A549 (cell line): ENCODE data around the gene FOXRED1. TPM values are rescaled to one million over a fixed set of nuclear protein-coding genes. Genes with fewer than 3 reads are reported as not detected.
A peak's percentile ranks its signal among the peaks of the same experiment; 100 is the strongest.

Source experiments
- ATAC-seq, 2 experiments: fragments of 200-7000 bp in 1 of 2; fragments of >200 bp in 1 of 2; cut with Nextera tagmentation in 1 of 2; cut with Tn5 transposase in 1 of 2; 3 replicates each; pipeline versions ENCODE4 v1.8.0 to v1.9.1; 2018 to 2020; ENCODE audit warnings: mild to moderate bottlenecking in 1 of 2, moderate library complexity in 1 of 2
- CTCF ChIA-PET: fragments of 300-600 bp; sonication (Branson Sonifier 250); formaldehyde crosslinking; extraction: SDS; loops from one replicate; lab custom pipeline; 2021; ENCODE audit warnings: antibody characterized with exemption, inconsistent platforms; lab: Yijun Ruan, JAX
- POLR2A ChIA-PET: fragments of 350-600 bp; formaldehyde crosslinking; extraction: SDS; loops from one replicate; lab custom pipeline; 2021; ENCODE audit warnings: antibody characterized with exemption, inconsistent platforms; lab: Yijun Ruan, JAX
- DNase-seq, 2 experiments: peaks; one replicate each; pipeline versions ENCODE4 v3.0.0 to v3.0.0-alpha.2; 2011 to 2016; ENCODE audit warnings: low read depth in 1 of 2, low spot score in 1 of 2
- FAIRE-seq: peaks from 2 replicates; lab custom pipeline; 2011; peaks lifted over from hg19 to GRCh38; lab: Jason Lieb, UNC
- H3K27ac ChIP-seq, 2 experiments: fragments of >200 bp; sonication (Bioruptor Twin); formaldehyde crosslinking; 3 replicates each; pipeline ENCODE4 v1.5.1; 2016 to 2017
- H3K4me1 ChIP-seq: fragments of >200 bp; sonication (Bioruptor Twin); formaldehyde crosslinking; 3 replicates; pipeline ENCODE4 v1.6.1; 2016
- H3K4me2 ChIP-seq: fragments of >200 bp; sonication (Bioruptor Twin); formaldehyde crosslinking; 3 replicates; pipeline ENCODE4 v1.6.1; 2016
- H3K4me3 ChIP-seq: fragments of >200 bp; sonication (Bioruptor Twin); formaldehyde crosslinking; 3 replicates; pipeline ENCODE4 v1.5.1; 2016
- H3K9me3 ChIP-seq: fragments of >200 bp; sonication (Bioruptor Twin); formaldehyde crosslinking; 3 replicates; pipeline ENCODE4 v1.6.1; 2016
- BHLHE40 ChIP-seq: IDR thresholded peaks from 2 replicates; pipeline ENCODE4 v1.6.1; 2012; ENCODE audit warnings: low read depth, low read length, inconsistent platforms
- EHF ChIP-seq: fragments of 250-450 bp; sonication (Bioruptor Pico); IDR thresholded peaks from 2 replicates; pipeline ENCODE4 v1.5.0; 2020; ENCODE audit warnings: mild to moderate bottlenecking
- EP300 ChIP-seq, 2 experiments: fragments of >200 bp; sonication (Bioruptor Twin); formaldehyde crosslinking; IDR thresholded peaks; 2 replicates in 1 of 2; 3 replicates in 1 of 2; pipeline ENCODE4 v1.6.1; 2016 to 2017
- ESRRA ChIP-seq: fragments of 150-350 bp; IDR thresholded peaks from 2 replicates; pipeline ENCODE4 v1.6.1; 2014; ENCODE audit warnings: mild to moderate bottlenecking, low read length, borderline replicate concordance
- GATA3 ChIP-seq: IDR thresholded peaks from 2 replicates; pipeline ENCODE4 v1.6.1; 2012; ENCODE audit warnings: borderline replicate concordance
- JUNB ChIP-seq: fragments of >200 bp; sonication (Bioruptor Twin); formaldehyde crosslinking; IDR thresholded peaks from 2 replicates; pipeline ENCODE4 v1.6.1; 2016
- MAZ ChIP-seq: fragments of 150-350 bp; IDR thresholded peaks from 2 replicates; pipeline ENCODE4 v1.6.1; 2014; ENCODE audit warnings: antibody characterized with exemption, low read depth, low read length, borderline replicate concordance
- NPAS2 ChIP-seq: fragments of 250-450 bp; sonication (Bioruptor Pico); IDR thresholded peaks from 2 replicates; pipeline ENCODE4 v1.8.0; 2022; ENCODE audit warnings: mild to moderate bottlenecking, moderate library complexity, borderline replicate concordance
- NR3C1 ChIP-seq: fragments of >200 bp; sonication (Bioruptor Twin); formaldehyde crosslinking; IDR thresholded peaks from 3 replicates; pipeline ENCODE4 v1.6.1; 2017
- PHF8 ChIP-seq: fragments of 200-600 bp; sonication (generic); IDR thresholded peaks from 2 replicates; pipeline ENCODE4 v1.6.1; 2016; ENCODE audit warnings: low read depth, mild to moderate bottlenecking, antibody characterized with exemption, moderate library complexity, borderline replicate concordance
- POLR2AphosphoS2 ChIP-seq: conservative IDR thresholded peaks from 2 replicates; pipeline ENCODE4 v1.6.1; 2012; ENCODE audit warnings: low read length, improper control_type of control experiment, inconsistent platforms
- RAD21 ChIP-seq, 2 experiments: fragments of >200 bp in 1 of 2; sonication (Bioruptor Twin) in 1 of 2; formaldehyde crosslinking in 1 of 2; IDR thresholded peaks in 1 of 2; conservative IDR thresholded peaks in 1 of 2; 2 replicates in 1 of 2; 3 replicates in 1 of 2; pipeline ENCODE4 v1.6.1; 2012 to 2018; ENCODE audit warnings: inconsistent platforms in 1 of 2
- RFX5 ChIP-seq: fragments of 450-650 bp; IDR thresholded peaks from 2 replicates; pipeline ENCODE4 v1.7.1; 2014; ENCODE audit warnings: antibody characterized with exemption, mild to moderate bottlenecking, moderate library complexity
- RNF2 ChIP-seq: fragments of 200-600 bp; sonication (generic); IDR thresholded peaks from 2 replicates; pipeline ENCODE4 v1.6.1; 2016; ENCODE audit warnings: low read depth, mild to moderate bottlenecking, antibody characterized with exemption, moderate library complexity, borderline replicate concordance
- ZFP36 ChIP-seq: fragments of 450-650 bp; IDR thresholded peaks from 2 replicates; pipeline ENCODE4 v1.6.1; 2014; ENCODE audit warnings: borderline replicate concordance; ENCODE audit not compliant: partially characterized antibody
- WGBS: methylation state at CpG from one replicate; pipeline ENCODE4 v1.1.6; 2017; ENCODE audit errors: missing lambda C conversion rate; 5-methylcytosine and 5-hydroxymethylcytosine counted together
- polyA plus RNA-seq, 4 experiments: library from polyadenylated mRNA; depleted of rRNA in 3 of 4; stranded (reverse); fragments of >200 nt; fragmentation: RNase III in 1 of 4; extraction: RNeasy Plus Mini Kit Qiagen cat#74134 plus additional on column Dnase treatment in 1 of 4; gene quantifications; 2 replicates in 3 of 4; 3 replicates in 1 of 4; pipeline ENCODE4 v1.2.3, GENCODE V29; 2011 to 2017
- TF ChIP-seq, protein P1 (sequence below): IDR thresholded peaks from 2 replicates; pipeline ENCODE4 v1.6.1; 2012; ENCODE audit warnings: low read depth, borderline replicate concordance
- TF ChIP-seq, protein P2 (sequence below): fragments of 200-600 bp; sonication (generic); IDR thresholded peaks from 2 replicates; pipeline ENCODE4 v1.6.1; 2016; ENCODE audit warnings: antibody characterized with exemption, mild to moderate bottlenecking, moderate library complexity
- TF ChIP-seq, protein P3 (sequence below): fragments of 150-350 bp; IDR thresholded peaks from 2 replicates; pipeline ENCODE4 v1.6.1; 2014; ENCODE audit warnings: low read depth, mild to moderate bottlenecking, low read length

The FOXRED1 gene
- polyA plus RNA-seq, 2 of the 4 experiments (the other 2 are of a cell fraction), result 22.7 to 28.9 TPM

DNA sequence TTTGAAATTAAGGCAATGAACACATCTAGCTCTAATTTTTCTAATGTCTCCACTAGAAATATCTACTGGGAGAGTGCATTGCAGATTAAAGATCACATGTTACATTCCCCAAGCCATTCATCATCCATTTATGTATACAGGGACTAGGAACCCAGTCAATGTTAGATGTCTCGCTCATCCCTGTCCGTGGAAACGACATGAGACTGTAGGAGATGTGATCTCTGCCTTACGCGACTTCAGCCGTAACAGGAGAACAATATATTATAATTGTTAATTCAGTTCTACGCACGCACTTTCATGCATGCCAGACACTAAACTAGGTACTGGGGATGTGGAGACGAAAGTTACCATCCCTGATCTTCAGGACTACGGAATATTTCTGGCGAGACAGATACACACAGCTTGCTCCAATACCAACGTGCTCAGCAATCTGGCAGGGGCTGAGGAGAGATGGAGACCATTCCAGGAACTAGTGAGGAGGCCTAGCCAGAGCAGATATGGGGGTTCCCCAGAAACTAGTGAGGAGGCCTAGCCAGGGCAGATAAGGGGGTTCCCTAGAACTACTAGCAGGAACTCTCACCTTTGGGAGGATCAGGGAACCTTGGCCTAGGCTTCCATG lies 35.6 kb downstream of the FOXRED1 start:
- DNase-seq (no peak), FAIRE-seq (no peak)
- POLR2A ChIA-PET, result interaction anchor here (0.9 to 1.0 kb wide), 2 partner anchors 22 to 49 kb away, joined by 3 to 5 read pairs; no protein-coding TSS in a partner anchor

DNA sequence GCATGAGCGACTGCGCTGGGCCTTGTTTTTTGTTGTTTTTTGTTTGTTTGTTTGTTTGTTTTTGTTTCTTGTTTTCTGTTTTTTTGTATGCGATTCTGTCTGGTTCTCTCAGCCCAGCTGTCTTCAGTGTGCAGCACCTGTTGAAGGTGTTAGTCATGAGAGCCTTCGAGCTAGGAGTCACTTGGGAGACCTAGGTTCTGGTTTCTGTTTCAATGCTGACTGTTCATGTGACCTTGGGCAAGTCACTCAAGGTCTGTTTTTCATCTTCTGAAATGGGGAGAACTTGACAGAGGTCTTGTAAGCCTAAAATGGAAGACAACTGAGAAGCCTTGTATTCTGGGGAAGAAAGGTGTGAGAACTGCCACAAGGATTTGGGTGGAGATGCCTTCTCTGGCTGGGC lies 36.7 kb downstream of the FOXRED1 start:
- no peak for DNase-seq
- no peak overlapping the region for H3K4me3 ChIP-seq
- H3K9me3 ChIP-seq, result no peaks in the 10 kb centered on the region
- POLR2A ChIA-PET, result no interaction called here
- no peak for FAIRE-seq
- no peak overlapping the region for H3K4me2 ChIP-seq
- peaks cover 8% of the 10 kb centered on the region; the same call in 1 of the 3 replicates for H3K4me1 ChIP-seq
- H3K27ac ChIP-seq, result no peak overlapping the region
- no peak for TF ChIP-seq ESRRA
- no peak for TF ChIP-seq EHF (CRISPR knock-in tag)
- TF ChIP-seq RAD21 (conservative IDR thresholded peaks at IDR 0.05 in 1 of 2, IDR thresholded peaks at IDR 0.05 in 1 of 2), result no peak
- TF ChIP-seq MAZ, result no peak
- TF ChIP-seq GATA3, result no peak
- 88% methylated on average over 4 of the region's 4 CpGs for WGBS
- CTCF ChIA-PET, result no interaction called here
- no peak for ATAC-seq

More for the DNA sequence above, 35.6 kb downstream of the FOXRED1 start:
- Histone ChIP-seq H3K27ac (peak overlapping the region; percentile 89 to 99), H3K4me1 (peaks cover 8% of the 10 kb centered on the region; the same call in 1 of the 3 replicates), H3K4me2 (peak overlapping the region; percentile 90), H3K4me3 (peak overlapping the region; percentile 64), H3K9me3 (no peaks in the 10 kb centered on the region)
- WGBS, result 81% methylated on average over 12 of the region's 12 CpGs
- CTCF ChIA-PET, result no interaction called here
- no peak for TF ChIP-seq ZFP36
- no peak for TF ChIP-seq RFX5
- TF ChIP-seq ESRRA, result no peak
- TF ChIP-seq PHF8, result no peak
- TF ChIP-seq NPAS2, result no peak
- TF ChIP-seq JUNB, result no peak
- TF ChIP-seq, protein P1, sequence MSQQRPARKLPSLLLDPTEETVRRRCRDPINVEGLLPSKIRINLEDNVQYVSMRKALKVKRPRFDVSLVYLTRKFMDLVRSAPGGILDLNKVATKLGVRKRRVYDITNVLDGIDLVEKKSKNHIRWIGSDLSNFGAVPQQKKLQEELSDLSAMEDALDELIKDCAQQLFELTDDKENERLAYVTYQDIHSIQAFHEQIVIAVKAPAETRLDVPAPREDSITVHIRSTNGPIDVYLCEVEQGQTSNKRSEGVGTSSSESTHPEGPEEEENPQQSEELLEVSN, result no peak
- no peak for TF ChIP-seq POLR2AphosphoS2
- TF ChIP-seq, protein P2, sequence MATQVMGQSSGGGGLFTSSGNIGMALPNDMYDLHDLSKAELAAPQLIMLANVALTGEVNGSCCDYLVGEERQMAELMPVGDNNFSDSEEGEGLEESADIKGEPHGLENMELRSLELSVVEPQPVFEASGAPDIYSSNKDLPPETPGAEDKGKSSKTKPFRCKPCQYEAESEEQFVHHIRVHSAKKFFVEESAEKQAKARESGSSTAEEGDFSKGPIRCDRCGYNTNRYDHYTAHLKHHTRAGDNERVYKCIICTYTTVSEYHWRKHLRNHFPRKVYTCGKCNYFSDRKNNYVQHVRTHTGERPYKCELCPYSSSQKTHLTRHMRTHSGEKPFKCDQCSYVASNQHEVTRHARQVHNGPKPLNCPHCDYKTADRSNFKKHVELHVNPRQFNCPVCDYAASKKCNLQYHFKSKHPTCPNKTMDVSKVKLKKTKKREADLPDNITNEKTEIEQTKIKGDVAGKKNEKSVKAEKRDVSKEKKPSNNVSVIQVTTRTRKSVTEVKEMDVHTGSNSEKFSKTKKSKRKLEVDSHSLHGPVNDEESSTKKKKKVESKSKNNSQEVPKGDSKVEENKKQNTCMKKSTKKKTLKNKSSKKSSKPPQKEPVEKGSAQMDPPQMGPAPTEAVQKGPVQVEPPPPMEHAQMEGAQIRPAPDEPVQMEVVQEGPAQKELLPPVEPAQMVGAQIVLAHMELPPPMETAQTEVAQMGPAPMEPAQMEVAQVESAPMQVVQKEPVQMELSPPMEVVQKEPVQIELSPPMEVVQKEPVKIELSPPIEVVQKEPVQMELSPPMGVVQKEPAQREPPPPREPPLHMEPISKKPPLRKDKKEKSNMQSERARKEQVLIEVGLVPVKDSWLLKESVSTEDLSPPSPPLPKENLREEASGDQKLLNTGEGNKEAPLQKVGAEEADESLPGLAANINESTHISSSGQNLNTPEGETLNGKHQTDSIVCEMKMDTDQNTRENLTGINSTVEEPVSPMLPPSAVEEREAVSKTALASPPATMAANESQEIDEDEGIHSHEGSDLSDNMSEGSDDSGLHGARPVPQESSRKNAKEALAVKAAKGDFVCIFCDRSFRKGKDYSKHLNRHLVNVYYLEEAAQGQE, result no peak
- TF ChIP-seq BHLHE40, result no peak
- TF ChIP-seq RAD21 (conservative IDR thresholded peaks at IDR 0.05 in 1 of 2, IDR thresholded peaks at IDR 0.05 in 1 of 2), result no peak
- no peak for TF ChIP-seq NR3C1
- TF ChIP-seq RNF2, result no peak
- TF ChIP-seq, protein P3, sequence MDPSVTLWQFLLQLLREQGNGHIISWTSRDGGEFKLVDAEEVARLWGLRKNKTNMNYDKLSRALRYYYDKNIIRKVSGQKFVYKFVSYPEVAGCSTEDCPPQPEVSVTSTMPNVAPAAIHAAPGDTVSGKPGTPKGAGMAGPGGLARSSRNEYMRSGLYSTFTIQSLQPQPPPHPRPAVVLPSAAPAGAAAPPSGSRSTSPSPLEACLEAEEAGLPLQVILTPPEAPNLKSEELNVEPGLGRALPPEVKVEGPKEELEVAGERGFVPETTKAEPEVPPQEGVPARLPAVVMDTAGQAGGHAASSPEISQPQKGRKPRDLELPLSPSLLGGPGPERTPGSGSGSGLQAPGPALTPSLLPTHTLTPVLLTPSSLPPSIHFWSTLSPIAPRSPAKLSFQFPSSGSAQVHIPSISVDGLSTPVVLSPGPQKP, result no peak
- TF ChIP-seq EP300 (IDR thresholded peaks at IDR 0.05), result no peak
- peak; percentile 33 to 41; a peak in 4 of 6 replicates for ATAC-seq
